Transverse colon (tissue), 4 donors: Measurements from ENCODE around the gene GLIS1. TPM values are rescaled to one million over a fixed set of nuclear protein-coding genes. Genes with fewer than 3 reads are reported as not detected.

ENCODE experiments used
- DNase-seq: peaks from one replicate; pipeline ENCODE4 v3.0.0-alpha.2; 2019
- H3K27ac ChIP-seq, 4 donors: fragments of 200-600 bp; sonication (generic); 2 replicates each; pipeline ENCODE4 v1.5.1; 2016 to 2018; ENCODE audit warnings: inconsistent platforms in 4 of 4
- H3K27me3 ChIP-seq: fragments of 200-600 bp; sonication (generic); 2 replicates; pipeline ENCODE4 v1.5.1; 2017; ENCODE audit warnings: inconsistent platforms
- H3K36me3 ChIP-seq, 4 donors: fragments of 200-600 bp; sonication (generic); 2 replicates each; pipeline ENCODE4 v1.5.1; 2017 to 2019; ENCODE audit warnings: inconsistent platforms in 4 of 4
- H3K4me1 ChIP-seq, 4 donors: fragments of 200-600 bp; sonication (generic); 2 replicates each; pipeline ENCODE4 v1.5.1; 2017 to 2020; ENCODE audit warnings: inconsistent platforms in 4 of 4
- H3K4me3 ChIP-seq, 4 donors: fragments of 200-600 bp; sonication (generic); 1 replicate in 1 of 4; 2 replicates in 3 of 4; pipeline versions ENCODE4 v1.5.1 to v1.6.1; 2017 to 2019; ENCODE audit warnings: inconsistent platforms in 4 of 4
- H3K9me3 ChIP-seq, 2 donors: fragments of 200-600 bp; sonication (generic); 2 replicates each; pipeline ENCODE4 v1.5.1; 2017 to 2019; ENCODE audit warnings: inconsistent platforms in 2 of 2
- CTCF ChIP-seq, 5 experiments: fragments of 200-600 bp in 3 of 5; fragments of 450-650 bp in 2 of 5; sonication (generic) in 3 of 5; IDR thresholded peaks; 1 replicate in 2 of 5; 2 replicates in 3 of 5; pipeline ENCODE4 v1.5.1; 2016 to 2017; ENCODE audit warnings: antibody characterized with exemption in 5 of 5, inconsistent platforms in 3 of 5, mild to moderate bottlenecking in 2 of 5, moderate library complexity in 1 of 5
- EP300 ChIP-seq: sonication (generic); formaldehyde crosslinking; IDR thresholded peaks from one replicate; pipeline ENCODE4 v1.6.1; 2017; ENCODE audit warnings: antibody characterized with exemption, low read depth
- POLR2A ChIP-seq: fragments of 450-650 bp; IDR thresholded peaks from one replicate; pipeline ENCODE4 v1.6.1; 2016; ENCODE audit warnings: antibody characterized with exemption, mild to moderate bottlenecking, moderate library complexity
- POLR2AphosphoS5 ChIP-seq, 3 donors: sonication (generic); formaldehyde crosslinking; IDR thresholded peaks; one replicate each; pipeline ENCODE4 v1.6.1; 2016; ENCODE audit warnings: antibody characterized with exemption in 3 of 3
- WGBS, 2 donors: methylation state at CpG; one replicate each; pipeline ENCODE4 v1.1.5; 2018; ENCODE audit warnings: low coverage in 1 of 2; 5-methylcytosine and 5-hydroxymethylcytosine counted together
- in situ Hi-C, 4 donors: fragments of 200-750 bp; cut with MboI; loops; one replicate each; pipeline versions ENCODE4 v1.15.0 to v1.15.1; 2017; ENCODE audit warnings: low sequenced_read_pairs in 3 of 4, low pct_ligation_motif_present in 1 of 4, low pct_unique_long_range_greater_than_20kb in 1 of 4
- intact Hi-C: fragments of 100-400 bp; cut with DNase I; formaldehyde crosslinking; loops from one replicate; pipeline ENCODE4 v1.15.1; 2023; ENCODE audit warnings: low total_unique reads
- total RNA-seq, 4 donors: library from RNA; depleted of rRNA; stranded (reverse); fragments of >200 nt; gene quantifications; one replicate each; pipeline ENCODE4 v1.1.0, GENCODE V29; 2016

The GLIS1 gene
- total RNA-seq, 4 donors from 2014 or later, result 0.16 to 0.75 (median 0.27) TPM; not detected in 1

GRCh38 chr1:53585565-53585964 is 153.4 kb downstream of the GLIS1 start:
- peak; percentile 3 for DNase-seq
- TF ChIP-seq POLR2A, result no peak
- TF ChIP-seq POLR2AphosphoS5 (IDR thresholded peaks at IDR 0.05), result no peak
- TF ChIP-seq CTCF (IDR thresholded peaks at IDR 0.05), result no peak
- Histone ChIP-seq H3K4me3 (no peak overlapping the region), H3K27me3 (no peaks in the 10 kb centered on the region), H3K9me3 (no peaks in the 10 kb centered on the region), H3K36me3 (no peaks in the 10 kb centered on the region), H3K4me1 (no peaks in the 10 kb centered on the region), H3K27ac (no peak overlapping the region)
- intact Hi-C loops, result no loop called here
- 78% methylated on average over 1 of the region's 1 CpG; no CpG with 5 or more reads in 1 of the 2 donors for WGBS, 2 donors
- in situ Hi-C loops, result no loop called here

- TF ChIP-seq POLR2AphosphoS5 (IDR thresholded peaks at IDR 0.05), result no peak
- no peak for TF ChIP-seq POLR2A
- TF ChIP-seq EP300, result no peak
- TF ChIP-seq CTCF (IDR thresholded peaks at IDR 0.05), result no peak
- intact Hi-C loops, result no loop called here
- in situ Hi-C loops, result no loop called here
- no peak overlapping the region for H3K27ac ChIP-seq
- 30 to 56% methylated on average over 4 to 5 of the region's 5 CpGs for WGBS, 2 donors
- no peaks in the 10 kb centered on the region for H3K27me3 ChIP-seq
- no peak overlapping the region for H3K4me3 ChIP-seq
- no peaks in the 10 kb centered on the region for H3K4me1 ChIP-seq
- peak; percentile 21 for DNase-seq
- H3K36me3 ChIP-seq, result no peaks in the 10 kb centered on the region
- no peaks in the 10 kb centered on the region for H3K9me3 ChIP-seq
Measured at GRCh38 chr1:53585129-53585528, 153.8 kb downstream of the GLIS1 start.

- H3K27me3 ChIP-seq, result no peaks in the 10 kb centered on the region
- TF ChIP-seq POLR2A, result no peak
- no peak for TF ChIP-seq EP300
- TF ChIP-seq POLR2AphosphoS5 (IDR thresholded peaks at IDR 0.05), result no peak
- TF ChIP-seq CTCF (IDR thresholded peaks at IDR 0.05), result no peak
- intact Hi-C loops (no loop called here), in situ Hi-C loops (no loop called here)
- no peak overlapping the region for H3K4me3 ChIP-seq
- H3K27ac ChIP-seq, result no peak overlapping the region
- no peaks in the 10 kb centered on the region for H3K4me1 ChIP-seq
- WGBS, 2 donors, result 61 to 86% methylated on average over 1 to 2 of the region's 2 CpGs
- no peaks in the 10 kb centered on the region for H3K36me3 ChIP-seq
- DNase-seq, result no peak
- no peaks in the 10 kb centered on the region for H3K9me3 ChIP-seq
Measured at GRCh38 chr1:53584777-53585107, 154.2 kb downstream of the GLIS1 start.

GRCh38 chr1:53583868-53584776 is 154.8 kb downstream of the GLIS1 start:
- WGBS, 2 donors, result 81 to 91% methylated on average over 3 to 11 of the region's 11 CpGs
- Histone ChIP-seq H3K36me3 (no peaks in the 10 kb centered on the region), H3K9me3 (no peaks in the 10 kb centered on the region), H3K27ac (no peak overlapping the region), H3K4me1 (no peaks in the 10 kb centered on the region), H3K27me3 (no peaks in the 10 kb centered on the region), H3K4me3 (no peak overlapping the region)
- in situ Hi-C loops (no loop called here), intact Hi-C loops (no loop called here)
- TF ChIP-seq CTCF (IDR thresholded peaks at IDR 0.05), result no peak
- TF ChIP-seq EP300, result no peak
- no peak for TF ChIP-seq POLR2A
- no peak for TF ChIP-seq POLR2AphosphoS5 (IDR thresholded peaks at IDR 0.05)
- no peak for DNase-seq
